ENCODE results near the gene C1orf50.

C1orf50 gene

GRCh38 chr1:42731585-42731984, 35.5 kb upstream of the C1orf50 start:
- WGBS: 65% methylated on average over 3 of the region's 3 CpGs
- no peak for DNase-seq
- no peaks in the 10 kb centered on the region for H3K36me3 ChIP-seq (ENCODE audit: control insufficient read depth in 1 of 2, insufficient read depth in 2 of 2, low read depth in 1 of 2, low read length in 2 of 2)
- no peak overlapping the region for H3K18ac ChIP-seq (ENCODE audit: low read depth in 1 of 2, low read length in 2 of 2)
- no peaks in the 10 kb centered on the region for H3K9me3 ChIP-seq (ENCODE audit: control insufficient read depth, low read length)
- H2AFZ ChIP-seq (ENCODE audit: low read depth, low read length): no peak overlapping the region
- H3K79me1 ChIP-seq (replicated peaks; ENCODE audit: low read length, poor library complexity, severe bottlenecking): no peaks in the 10 kb centered on the region
- H3K23ac ChIP-seq (ENCODE audit: low read length in 2 of 2): no peak overlapping the region
- no peak overlapping the region for H2BK15ac ChIP-seq (ENCODE audit: low read depth, poor library complexity, severe bottlenecking)
- H2BK5ac ChIP-seq (ENCODE audit: low read depth, low read length, poor library complexity, severe bottlenecking): no peak overlapping the region
- H3K4me3 ChIP-seq (ENCODE audit: insufficient read depth in 1 of 2, low read depth in 1 of 2, low read length in 2 of 2): no peak overlapping the region
- no peak overlapping the region for H2BK12ac ChIP-seq (ENCODE audit: low read length in 2 of 2)
- no peak overlapping the region for H2AK5ac ChIP-seq (ENCODE audit: low read length, severe bottlenecking)
- H4K8ac ChIP-seq (ENCODE audit: low read length): no peak overlapping the region
- peak overlapping the region; percentile 32 for H3K9ac ChIP-seq (ENCODE audit: low read length)
- peaks cover 3% of the 10 kb centered on the region for H3K4me1 ChIP-seq (ENCODE audit: control insufficient read depth, insufficient read depth, low read depth, low read length)
- H3K27ac ChIP-seq (ENCODE audit: low read length, poor library complexity, severe bottlenecking): no peak overlapping the region
- no peak overlapping the region for H2BK120ac ChIP-seq (ENCODE audit: low read depth, low read length)
- no peak overlapping the region for H4K91ac ChIP-seq (ENCODE audit: low read length)
- no peak overlapping the region for H3K4me2 ChIP-seq (ENCODE audit: low read length, poor library complexity, severe bottlenecking)
- H3K4ac ChIP-seq (ENCODE audit: low read depth in 1 of 2, low read length in 2 of 2): no peak overlapping the region
- no peaks in the 10 kb centered on the region for H3K27me3 ChIP-seq (ENCODE audit: control insufficient read depth in 1 of 2, insufficient read depth in 1 of 2, low read length in 2 of 2)
- H3K14ac ChIP-seq (ENCODE audit: low read length in 2 of 2): no peak overlapping the region

DNA sequence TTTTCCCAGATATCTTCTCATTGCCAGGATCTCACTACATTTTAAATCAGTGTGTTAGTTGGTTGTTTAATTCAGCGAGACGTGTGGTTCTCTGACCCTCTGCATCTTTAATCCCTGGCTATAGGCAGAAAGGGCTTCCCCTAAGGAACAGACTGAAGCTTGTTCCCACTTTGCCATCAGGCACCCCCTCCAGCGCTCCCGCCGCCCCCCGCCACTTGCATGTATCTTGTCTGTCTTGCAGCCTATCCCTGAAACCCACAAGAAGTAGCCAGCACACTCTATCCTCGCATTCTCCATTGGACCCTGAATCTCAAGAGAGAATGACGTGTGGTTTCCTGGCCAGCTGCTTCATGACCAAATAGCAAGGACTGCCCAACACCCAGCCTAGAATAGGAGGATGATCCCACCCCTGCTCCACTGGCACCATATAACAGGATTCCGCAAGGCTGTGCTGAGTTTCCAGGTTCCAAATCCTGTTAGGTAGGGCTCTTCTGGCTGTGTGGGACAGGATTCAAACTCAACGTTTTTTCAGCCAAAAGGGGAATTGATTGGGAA, 34.8 kb upstream of the C1orf50 start:
- H2AFZ ChIP-seq (ENCODE audit: low read depth, low read length): no peak overlapping the region
- H3K27ac ChIP-seq (ENCODE audit: low read length, poor library complexity, severe bottlenecking): no peak overlapping the region
- H3K36me3 ChIP-seq (ENCODE audit: control insufficient read depth in 1 of 2, insufficient read depth in 2 of 2, low read depth in 1 of 2, low read length in 2 of 2): no peaks in the 10 kb centered on the region
- no peaks in the 10 kb centered on the region for H3K79me1 ChIP-seq (replicated peaks; ENCODE audit: low read length, poor library complexity, severe bottlenecking)
- H3K4me2 ChIP-seq (ENCODE audit: low read length, poor library complexity, severe bottlenecking): no peak overlapping the region
- no peak overlapping the region for H3K4ac ChIP-seq (ENCODE audit: low read depth in 1 of 2, low read length in 2 of 2)
- no peak overlapping the region for H2BK15ac ChIP-seq (ENCODE audit: low read depth, poor library complexity, severe bottlenecking)
- DNase-seq: no peak
- no peak overlapping the region for H3K18ac ChIP-seq (ENCODE audit: low read depth in 1 of 2, low read length in 2 of 2)
- H3K27me3 ChIP-seq (ENCODE audit: control insufficient read depth in 1 of 2, insufficient read depth in 1 of 2, low read length in 2 of 2): no peaks in the 10 kb centered on the region
- H2BK5ac ChIP-seq (ENCODE audit: low read depth, low read length, poor library complexity, severe bottlenecking): no peak overlapping the region
- no peak overlapping the region for H4K8ac ChIP-seq (ENCODE audit: low read length)
- H3K4me1 ChIP-seq (ENCODE audit: control insufficient read depth, insufficient read depth, low read depth, low read length): peaks cover 3% of the 10 kb centered on the region
- H2BK12ac ChIP-seq (ENCODE audit: low read length in 2 of 2): no peak overlapping the region
- H3K23ac ChIP-seq (ENCODE audit: low read length in 2 of 2): peak overlapping the region in 1 of 2 experiments; percentile 31
- H2AK5ac ChIP-seq (ENCODE audit: low read length, severe bottlenecking): no peak overlapping the region
- H3K9ac ChIP-seq (ENCODE audit: low read length): peak overlapping the region; percentile 32
- no peak overlapping the region for H3K14ac ChIP-seq (ENCODE audit: low read length in 2 of 2)
- peak overlapping the region in 1 of 2 experiments; percentile 38 for H3K4me3 ChIP-seq (ENCODE audit: insufficient read depth in 1 of 2, low read depth in 1 of 2, low read length in 2 of 2)
- no peak overlapping the region for H4K91ac ChIP-seq (ENCODE audit: low read length)
- H3K9me3 ChIP-seq (ENCODE audit: control insufficient read depth, low read length): no peaks in the 10 kb centered on the region
- no peak overlapping the region for H2BK120ac ChIP-seq (ENCODE audit: low read depth, low read length)
- WGBS: 84% methylated on average over 10 of the region's 10 CpGs

DNA sequence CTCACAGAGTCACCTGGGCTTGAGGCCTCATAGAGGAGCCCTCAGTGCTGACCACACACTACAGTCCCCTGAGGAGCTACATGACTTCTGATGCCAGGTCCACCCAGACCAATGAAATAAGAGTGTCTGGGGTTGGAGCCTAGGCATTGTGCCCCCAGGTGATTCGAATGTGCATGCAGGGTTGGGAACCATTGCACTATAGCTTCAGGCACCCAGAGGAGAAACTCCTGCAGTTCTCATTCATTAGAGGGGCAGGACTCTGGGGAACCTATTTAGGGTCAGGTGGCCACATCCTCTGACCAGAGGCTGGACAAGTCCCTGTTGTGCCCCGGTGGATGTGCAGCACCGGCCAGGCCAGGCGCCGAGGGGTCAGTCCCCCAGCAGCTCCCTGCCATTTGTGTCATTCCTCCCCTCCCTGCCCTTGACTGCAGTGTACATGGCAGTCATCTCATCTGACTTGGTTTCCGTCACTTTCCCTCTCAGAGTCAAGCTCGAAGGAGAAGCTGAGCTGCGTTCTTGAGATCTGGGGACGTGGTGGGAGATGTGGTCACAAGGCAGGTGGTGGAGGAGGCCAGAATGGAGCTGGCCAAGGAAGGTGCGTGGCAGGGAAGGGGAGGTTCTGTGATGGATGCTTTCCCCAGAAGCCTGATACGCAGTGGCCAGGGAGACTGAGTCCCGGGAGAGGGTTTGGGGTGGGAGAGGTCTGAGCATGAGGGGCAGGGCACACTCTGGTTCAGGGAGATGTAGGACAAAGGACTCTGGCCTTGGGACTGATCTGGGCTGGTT, 33.4 kb upstream of the C1orf50 start:
- no peaks in the 10 kb centered on the region for H3K79me1 ChIP-seq (replicated peaks; ENCODE audit: low read length, poor library complexity, severe bottlenecking)

DNA sequence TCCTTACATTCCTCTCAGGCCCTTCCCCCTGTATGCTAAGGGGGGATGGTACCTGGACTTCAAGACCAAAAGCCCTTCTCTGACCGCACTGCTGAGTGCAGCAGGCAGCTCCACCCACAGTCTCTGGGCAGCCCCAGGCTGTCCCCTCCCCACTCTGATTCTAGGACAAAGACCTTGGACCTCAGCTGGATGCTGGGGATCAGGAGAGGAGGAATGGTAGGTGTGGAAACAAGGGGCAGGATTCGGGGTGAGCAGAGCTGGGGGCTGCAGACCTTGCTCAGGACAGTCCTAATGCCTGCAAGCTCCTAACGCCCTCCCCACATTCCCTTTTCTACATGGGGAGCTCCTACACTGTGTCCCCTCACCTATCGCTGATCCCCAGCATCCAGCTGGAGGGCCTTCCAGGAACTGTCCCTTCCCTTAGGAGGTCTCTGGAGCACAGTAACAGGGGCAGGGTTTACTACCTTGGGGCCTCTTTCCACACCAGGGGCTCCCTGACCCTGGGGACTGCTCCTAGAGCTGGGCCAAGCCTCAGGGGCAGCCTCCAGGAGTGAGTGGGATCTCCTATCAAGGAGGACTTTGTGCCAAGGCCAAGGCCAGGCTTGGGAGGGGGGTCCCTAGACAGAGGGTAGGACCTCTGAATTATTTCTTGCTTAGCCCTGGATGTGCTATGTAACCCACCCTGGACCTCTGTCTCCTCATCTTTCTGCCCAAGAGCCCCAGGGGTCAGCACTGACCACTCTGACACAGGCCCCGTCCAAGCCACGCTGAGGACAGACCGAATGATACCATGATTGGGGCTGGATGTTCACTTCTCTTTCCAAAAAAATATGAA, 32.6 kb upstream of the C1orf50 start:
- Histone ChIP-seq H3K4me1 (ENCODE audit: control insufficient read depth, insufficient read depth, low read depth, low read length) (peaks cover 3% of the 10 kb centered on the region), H2BK12ac (ENCODE audit: low read length in 2 of 2) (no peak overlapping the region), H4K91ac (ENCODE audit: low read length) (no peak overlapping the region), H3K36me3 (ENCODE audit: control insufficient read depth in 1 of 2, insufficient read depth in 2 of 2, low read depth in 1 of 2, low read length in 2 of 2) (no peaks in the 10 kb centered on the region), H2AFZ (ENCODE audit: low read depth, low read length) (no peak overlapping the region), H2AK5ac (ENCODE audit: low read length, severe bottlenecking) (no peak overlapping the region), H3K27me3 (ENCODE audit: control insufficient read depth in 1 of 2, insufficient read depth in 1 of 2, low read length in 2 of 2) (no peaks in the 10 kb centered on the region), H2BK120ac (ENCODE audit: low read depth, low read length) (no peak overlapping the region), H3K23ac (ENCODE audit: low read length in 2 of 2) (no peak overlapping the region), H3K18ac (ENCODE audit: low read depth in 1 of 2, low read length in 2 of 2) (no peak overlapping the region), H4K8ac (ENCODE audit: low read length) (no peak overlapping the region), H3K14ac (ENCODE audit: low read length in 2 of 2) (no peak overlapping the region), H3K9me3 (ENCODE audit: control insufficient read depth, low read length) (no peaks in the 10 kb centered on the region), H2BK5ac (ENCODE audit: low read depth, low read length, poor library complexity, severe bottlenecking) (no peak overlapping the region), H3K4ac (ENCODE audit: low read depth in 1 of 2, low read length in 2 of 2) (no peak overlapping the region), H3K9ac (ENCODE audit: low read length) (no peak overlapping the region), H2BK15ac (ENCODE audit: low read depth, poor library complexity, severe bottlenecking) (no peak overlapping the region), H3K27ac (ENCODE audit: low read length, poor library complexity, severe bottlenecking) (no peak overlapping the region), H3K4me3 (ENCODE audit: insufficient read depth in 1 of 2, low read depth in 1 of 2, low read length in 2 of 2) (no peak overlapping the region), H3K4me2 (ENCODE audit: low read length, poor library complexity, severe bottlenecking) (no peak overlapping the region), H3K79me1 (replicated peaks; ENCODE audit: low read length, poor library complexity, severe bottlenecking) (no peaks in the 10 kb centered on the region)
- WGBS: 86% methylated on average over 7 of the region's 7 CpGs
- DNase-seq: no peak

More for the DNA sequence above, 33.4 kb upstream of the C1orf50 start:
- H3K36me3 ChIP-seq (ENCODE audit: control insufficient read depth in 1 of 2, insufficient read depth in 2 of 2, low read depth in 1 of 2, low read length in 2 of 2): no peaks in the 10 kb centered on the region
- H3K27ac ChIP-seq (ENCODE audit: low read length, poor library complexity, severe bottlenecking): no peak overlapping the region
- no peak for DNase-seq
- H3K4me1 ChIP-seq (ENCODE audit: control insufficient read depth, insufficient read depth, low read depth, low read length): peaks cover 3% of the 10 kb centered on the region
- H2BK120ac ChIP-seq (ENCODE audit: low read depth, low read length): no peak overlapping the region
- no peak overlapping the region for H3K4ac ChIP-seq (ENCODE audit: low read depth in 1 of 2, low read length in 2 of 2)
- H2BK12ac ChIP-seq (ENCODE audit: low read length in 2 of 2): no peak overlapping the region
- H3K23ac ChIP-seq (ENCODE audit: low read length in 2 of 2): no peak overlapping the region
- no peak overlapping the region for H2BK5ac ChIP-seq (ENCODE audit: low read depth, low read length, poor library complexity, severe bottlenecking)
- H2AK5ac ChIP-seq (ENCODE audit: low read length, severe bottlenecking): no peak overlapping the region
- H2BK15ac ChIP-seq (ENCODE audit: low read depth, poor library complexity, severe bottlenecking): no peak overlapping the region
- no peak overlapping the region for H3K14ac ChIP-seq (ENCODE audit: low read length in 2 of 2)
- no peak overlapping the region for H3K9ac ChIP-seq (ENCODE audit: low read length)
- 89% methylated on average over 11 of the region's 12 CpGs for WGBS
- no peak overlapping the region for H3K18ac ChIP-seq (ENCODE audit: low read depth in 1 of 2, low read length in 2 of 2)
- no peaks in the 10 kb centered on the region for H3K9me3 ChIP-seq (ENCODE audit: control insufficient read depth, low read length)
- no peak overlapping the region for H2AFZ ChIP-seq (ENCODE audit: low read depth, low read length)
- no peaks in the 10 kb centered on the region for H3K27me3 ChIP-seq (ENCODE audit: control insufficient read depth in 1 of 2, insufficient read depth in 1 of 2, low read length in 2 of 2)
- H3K4me2 ChIP-seq (ENCODE audit: low read length, poor library complexity, severe bottlenecking): no peak overlapping the region
- no peak overlapping the region for H3K4me3 ChIP-seq (ENCODE audit: insufficient read depth in 1 of 2, low read depth in 1 of 2, low read length in 2 of 2)
- H4K91ac ChIP-seq (ENCODE audit: low read length): no peak overlapping the region
- H4K8ac ChIP-seq (ENCODE audit: low read length): no peak overlapping the region
